HT-29 (cell line): ENCODE results near the gene ROBO2. TPM values are rescaled to one million over a fixed set of nuclear protein-coding genes. Genes with fewer than 3 reads are reported as not detected.

Experiments used
- DNase-seq: peaks from one replicate; pipeline ENCODE4 v3.0.0-alpha.2; 2015; ENCODE audit warnings: low spot score
- total RNA-seq: library from RNA; depleted of rRNA; stranded (reverse); fragments of >200 nt; shearing (Covaris generic); gene quantifications from 2 replicates; pipeline ENCODE4 v1.2.3, GENCODE V29; 2014

ROBO2 gene
- total RNA-seq, 1 experiment from 2014 or later: 2.8 TPM

- DNase-seq: no peak
These were observed 372.7 kb downstream of the ROBO2 start for GRCh38 chr3:77412584-77412983.

- no peak for DNase-seq
These were observed 375.0 kb downstream of the ROBO2 start for GRCh38 chr3:77414881-77415280.

GRCh38 chr3:77420336-77420735, 380.4 kb downstream of the ROBO2 start:
- no peak for DNase-seq

- DNase-seq: no peak
These were observed 382.0 kb downstream of the ROBO2 start for GRCh38 chr3:77421916-77422315.

GRCh38 chr3:77426531-77426930, 386.6 kb downstream of the ROBO2 start:
- DNase-seq: no peak

- no peak for DNase-seq
These were observed 387.6 kb downstream of the ROBO2 start for GRCh38 chr3:77427528-77427927.

GRCh38 chr3:77436908-77437307, 397.0 kb downstream of the ROBO2 start:
- DNase-seq: no peak

GRCh38 chr3:77446084-77446483, 406.2 kb downstream of the ROBO2 start:
- DNase-seq: no peak

GRCh38 chr3:77446761-77447160, 406.9 kb downstream of the ROBO2 start:
- no peak for DNase-seq

GRCh38 chr3:77449459-77450350, 409.8 kb downstream of the ROBO2 start:
- DNase-seq: no peak

- DNase-seq: no peak
These were observed 416.5 kb downstream of the ROBO2 start for GRCh38 chr3:77456431-77456830.

- no peak for DNase-seq
These were observed 417.0 kb downstream of the ROBO2 start for GRCh38 chr3:77456906-77457305.

GRCh38 chr3:77459926-77460325, 420.0 kb downstream of the ROBO2 start:
- no peak for DNase-seq

- DNase-seq: no peak
These were observed 420.4 kb downstream of the ROBO2 start for GRCh38 chr3:77460326-77460725.

- no peak for DNase-seq
These were observed 423.1 kb downstream of the ROBO2 start for GRCh38 chr3:77462951-77463350.

GRCh38 chr3:77464111-77464688, 424.3 kb downstream of the ROBO2 start:
- no peak for DNase-seq

- no peak for DNase-seq
These were observed 426.7 kb downstream of the ROBO2 start for GRCh38 chr3:77466562-77467115.

- peak; percentile 2 for DNase-seq
These were observed 428.1 kb downstream of the ROBO2 start for GRCh38 chr3:77467702-77468625.

GRCh38 chr3:77468626-77469020, 428.7 kb downstream of the ROBO2 start:
- no peak for DNase-seq

GRCh38 chr3:77475507-77475906, 435.6 kb downstream of the ROBO2 start:
- no peak for DNase-seq

GRCh38 chr3:77479021-77479420, 439.1 kb downstream of the ROBO2 start:
- DNase-seq: no peak

- no peak for DNase-seq
These were observed 449.3 kb downstream of the ROBO2 start for GRCh38 chr3:77489216-77489615.
